Left hindlimb (tissue), 1 donor: ENCODE results near the gene IL5RA.
A peak's percentile ranks its signal among the peaks of the same experiment; 100 is the strongest.

Experiments
- DNase-seq: peaks from one replicate; pipeline ENCODE4 v3.0.0-alpha.2; 2018

The IL5RA gene, protein sequence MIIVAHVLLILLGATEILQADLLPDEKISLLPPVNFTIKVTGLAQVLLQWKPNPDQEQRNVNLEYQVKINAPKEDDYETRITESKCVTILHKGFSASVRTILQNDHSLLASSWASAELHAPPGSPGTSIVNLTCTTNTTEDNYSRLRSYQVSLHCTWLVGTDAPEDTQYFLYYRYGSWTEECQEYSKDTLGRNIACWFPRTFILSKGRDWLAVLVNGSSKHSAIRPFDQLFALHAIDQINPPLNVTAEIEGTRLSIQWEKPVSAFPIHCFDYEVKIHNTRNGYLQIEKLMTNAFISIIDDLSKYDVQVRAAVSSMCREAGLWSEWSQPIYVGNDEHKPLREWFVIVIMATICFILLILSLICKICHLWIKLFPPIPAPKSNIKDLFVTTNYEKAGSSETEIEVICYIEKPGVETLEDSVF

DNA sequence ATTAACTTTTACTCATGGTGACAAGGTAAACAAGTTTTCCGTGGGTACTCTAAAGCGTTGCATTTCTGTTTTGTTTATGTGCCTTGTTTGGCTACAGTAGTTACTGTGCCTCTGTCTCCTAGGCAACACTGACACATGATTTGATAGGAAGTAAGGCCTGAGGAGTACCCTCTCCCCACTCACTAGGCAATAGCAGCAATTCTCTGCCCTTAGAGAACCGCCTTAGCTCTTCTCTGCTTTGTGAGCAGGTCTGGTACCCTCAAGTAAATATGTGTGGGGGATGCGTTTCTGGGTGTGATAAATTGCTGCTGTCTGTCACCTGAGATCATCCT is at the start of gene IL5RA:
TSS of gene IL5RA (minus strand) at position 76 of the 332 bp plus-strand sequence. CDS start 5,390 bp downstream, outside the sequence.
- no peak for DNase-seq

DNA sequence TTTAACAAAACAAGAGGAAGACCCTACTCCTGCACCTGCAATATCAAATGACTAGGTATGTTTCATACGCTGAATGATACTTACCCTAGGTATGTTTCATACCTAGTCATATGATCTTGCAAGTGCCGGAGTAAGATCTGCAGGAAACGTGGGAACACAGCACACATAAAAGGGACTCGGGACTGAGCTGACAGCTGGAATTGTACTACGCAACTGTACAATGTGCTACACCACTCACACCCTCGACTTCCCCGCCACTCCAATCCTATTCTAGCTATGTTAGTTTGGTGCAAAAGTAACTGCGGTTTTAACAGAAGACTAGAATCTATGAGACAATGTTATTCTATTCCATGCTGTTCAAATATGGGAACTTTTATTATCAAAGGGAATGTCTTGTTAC is 47.3 kb upstream of the IL5RA start:
- DNase-seq = no peak

DNA sequence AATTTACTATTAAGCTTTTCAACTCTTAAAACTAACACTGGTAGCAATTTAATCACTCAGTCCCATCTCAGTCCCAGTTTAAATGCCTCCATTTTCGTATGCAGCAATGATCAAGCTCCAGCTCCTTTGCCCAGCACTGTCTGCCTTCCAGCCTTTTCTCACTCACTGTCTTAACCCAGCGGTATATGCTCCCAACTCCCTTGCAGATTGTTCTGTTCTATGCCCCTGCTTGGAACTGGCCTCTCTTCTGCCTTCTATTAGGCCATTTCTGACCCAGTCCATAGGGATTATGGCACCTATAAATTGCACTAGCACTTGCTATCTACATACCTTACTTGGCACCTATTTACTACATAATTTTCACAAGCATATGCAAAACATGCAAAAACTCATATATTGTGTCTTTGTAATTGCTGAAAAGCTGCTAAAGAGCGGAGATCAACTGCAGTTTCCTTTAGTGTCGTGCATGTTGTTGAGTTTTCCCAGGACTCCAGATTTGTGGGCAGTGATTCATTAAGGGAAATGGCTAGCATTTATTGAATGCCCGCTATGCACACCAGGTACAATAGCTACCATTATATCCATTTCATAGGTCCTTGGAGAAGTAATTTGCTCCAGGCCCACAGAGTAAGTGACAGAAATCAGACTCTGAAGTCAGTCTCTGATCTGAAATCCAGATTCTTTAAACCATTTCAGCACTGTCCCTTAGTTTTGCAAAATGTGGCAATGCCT is 44.9 kb upstream of the IL5RA start:
- no peak for DNase-seq

DNA sequence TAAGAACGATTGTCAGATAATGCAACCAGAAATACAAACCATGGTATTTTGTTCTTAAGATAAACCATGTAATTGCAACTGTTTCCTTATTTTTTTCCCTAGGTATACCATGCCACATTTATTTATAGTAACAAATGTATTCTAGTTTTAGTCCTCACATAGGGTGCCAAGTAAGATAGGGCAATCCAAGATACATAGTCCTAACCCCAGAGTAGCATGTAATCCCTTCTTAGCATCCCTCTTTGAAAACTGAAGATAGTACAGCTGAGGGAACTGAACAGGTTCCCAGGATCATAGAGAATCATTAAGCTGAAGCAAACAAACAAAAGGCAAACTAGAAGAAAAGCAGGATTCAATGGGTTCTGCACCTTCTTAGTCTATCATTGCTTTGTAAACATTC is 41.3 kb upstream of the IL5RA start:
- no peak for DNase-seq

DNA sequence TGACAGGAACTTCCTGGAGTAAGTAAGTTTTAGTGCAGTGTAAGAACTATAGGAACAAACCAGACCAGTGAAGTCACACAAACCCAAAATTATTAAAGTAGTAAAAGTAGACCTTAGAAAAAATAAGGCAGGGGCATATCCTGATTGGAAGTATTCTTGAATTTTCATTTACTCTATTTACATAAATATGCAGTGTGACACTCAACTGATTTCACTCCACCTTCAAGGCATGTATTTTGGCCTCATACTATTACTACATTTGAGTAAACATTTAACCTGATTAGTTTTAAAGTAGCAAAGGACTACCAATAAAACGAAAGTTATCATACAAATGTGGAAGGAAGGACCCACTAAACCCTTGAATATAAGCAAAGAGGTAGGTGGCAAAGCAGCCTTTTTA is 39.4 kb upstream of the IL5RA start:
- DNase-seq = no peak

DNA sequence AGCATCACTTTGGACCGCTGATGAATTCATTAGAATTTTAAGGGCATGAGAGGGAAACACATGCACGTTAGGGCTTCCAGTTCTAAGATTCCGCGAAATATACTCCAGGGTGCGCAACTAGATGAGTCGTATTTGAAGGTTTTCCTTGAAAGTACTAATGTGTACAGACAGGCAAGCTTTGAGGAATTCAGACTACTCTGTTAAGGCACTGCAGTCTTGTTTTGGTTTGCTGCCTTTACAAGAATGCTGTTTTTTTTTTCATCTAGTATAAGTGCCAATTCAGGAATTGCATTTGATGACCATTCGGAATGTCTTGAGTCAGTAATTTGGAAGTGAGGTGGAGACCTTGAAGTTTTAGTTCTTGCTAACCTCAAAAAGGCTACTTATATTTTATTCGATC is 35.7 kb upstream of the IL5RA start:
- DNase-seq = no peak

DNA sequence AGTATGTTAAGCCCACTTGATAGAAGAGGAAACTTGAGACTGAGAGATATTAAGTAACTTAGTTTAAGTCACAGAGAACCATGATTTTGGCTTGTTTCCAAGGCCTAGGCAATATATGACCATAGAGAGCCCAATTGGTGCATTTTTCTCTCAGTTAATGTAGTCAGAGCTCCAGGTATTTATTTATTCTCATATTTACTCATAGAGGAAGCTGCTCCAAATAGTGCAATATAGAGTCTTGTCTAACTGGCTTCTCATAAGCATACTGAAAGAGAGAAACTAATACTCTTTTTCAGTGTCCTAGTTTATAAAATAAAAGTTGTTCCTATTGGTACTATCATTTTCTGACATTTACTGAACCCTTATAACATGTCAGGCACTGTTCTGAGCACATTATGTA is 31.8 kb upstream of the IL5RA start:
- DNase-seq = no peak

DNA sequence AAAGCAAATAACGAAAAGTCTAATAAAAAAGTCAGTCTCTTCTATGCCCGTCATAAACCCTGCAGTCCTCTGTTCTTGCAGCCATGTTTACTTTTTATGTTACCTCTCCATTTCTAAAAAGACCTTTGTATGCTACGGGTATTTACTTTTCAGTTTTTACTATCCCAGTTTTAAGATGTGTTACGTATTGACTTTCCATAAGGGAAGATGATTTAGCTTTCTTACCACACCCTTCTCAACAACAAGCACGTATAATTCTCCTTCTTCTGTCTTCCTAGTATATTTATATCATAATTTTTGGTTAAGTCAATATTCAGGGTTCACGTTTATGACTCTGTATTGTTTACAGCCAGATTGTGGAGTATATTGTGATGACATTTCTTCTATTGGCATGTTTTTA is 27.4 kb upstream of the IL5RA start:
- DNase-seq = no peak

DNA sequence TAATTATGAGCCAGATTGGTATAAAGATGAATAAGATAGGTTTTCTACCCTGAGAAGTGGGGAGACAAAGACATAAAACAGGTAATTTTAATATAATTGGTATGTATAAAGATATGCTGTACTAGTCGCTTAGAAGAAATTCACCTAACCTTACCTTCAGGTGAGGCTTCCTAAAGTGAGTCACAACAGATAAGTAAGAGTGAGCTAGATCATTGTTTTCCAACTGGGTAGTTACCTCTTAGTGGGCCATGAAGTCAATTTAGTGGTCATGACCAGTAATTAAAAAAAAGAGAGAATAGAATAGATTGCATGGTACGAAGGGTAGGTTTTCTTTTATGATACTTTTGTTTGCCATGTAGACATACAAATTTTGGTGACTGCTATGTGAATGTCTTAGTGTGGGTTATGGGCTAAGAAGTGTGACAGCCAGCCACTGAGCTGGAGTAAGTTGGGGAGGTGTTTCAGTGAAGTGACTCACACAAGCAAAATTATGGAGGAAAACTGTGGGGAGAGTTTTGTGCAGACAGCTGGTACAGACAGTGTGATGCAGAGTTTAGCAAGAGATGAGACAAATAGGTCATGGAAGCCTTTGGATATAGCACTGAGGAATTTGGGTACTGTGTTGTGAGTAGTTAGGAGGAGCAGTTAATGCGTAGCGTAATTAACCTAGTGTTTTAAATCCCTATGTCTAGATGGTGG is 24.7 kb upstream of the IL5RA start:
- DNase-seq = no peak

DNA sequence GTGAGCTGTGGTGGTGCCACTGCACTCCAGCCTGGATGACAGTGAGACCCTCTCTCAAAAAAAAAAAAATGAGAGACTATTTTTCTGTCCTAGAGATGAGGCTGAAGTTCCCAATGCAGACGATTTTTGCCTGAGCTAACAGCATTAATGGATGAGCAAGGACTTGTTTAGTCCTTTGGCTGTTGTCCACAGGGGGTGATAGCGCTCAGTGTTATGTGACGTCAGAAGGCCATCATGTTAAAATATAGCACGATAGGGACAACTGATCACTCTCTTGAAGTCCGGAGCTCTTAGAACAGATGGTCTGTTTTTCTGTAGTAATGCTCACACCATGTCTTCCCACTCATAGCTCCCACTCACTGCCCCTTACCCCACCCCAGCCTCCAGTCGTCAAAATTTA is 23.3 kb upstream of the IL5RA start:
- DNase-seq = no peak

DNA sequence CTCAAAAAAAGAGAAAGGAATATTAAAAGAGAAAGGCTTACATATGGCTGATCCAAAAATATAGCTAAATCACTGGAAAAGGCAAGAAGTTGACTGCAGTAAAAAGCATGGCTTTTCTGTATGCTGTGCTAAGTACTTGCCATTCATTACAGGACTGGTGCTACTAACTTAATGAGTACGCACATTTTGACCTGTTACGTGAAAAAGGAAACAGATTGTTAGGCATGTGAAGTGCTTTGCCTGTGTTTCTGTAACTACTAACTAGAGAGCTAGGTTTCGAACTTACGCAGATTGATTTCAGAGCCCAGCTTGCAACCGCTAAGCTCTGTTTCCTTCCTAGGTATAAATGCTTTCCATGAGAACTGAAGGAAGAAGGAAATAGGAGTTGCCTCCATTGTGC is 19.4 kb upstream of the IL5RA start:
- DNase-seq = no peak

DNA sequence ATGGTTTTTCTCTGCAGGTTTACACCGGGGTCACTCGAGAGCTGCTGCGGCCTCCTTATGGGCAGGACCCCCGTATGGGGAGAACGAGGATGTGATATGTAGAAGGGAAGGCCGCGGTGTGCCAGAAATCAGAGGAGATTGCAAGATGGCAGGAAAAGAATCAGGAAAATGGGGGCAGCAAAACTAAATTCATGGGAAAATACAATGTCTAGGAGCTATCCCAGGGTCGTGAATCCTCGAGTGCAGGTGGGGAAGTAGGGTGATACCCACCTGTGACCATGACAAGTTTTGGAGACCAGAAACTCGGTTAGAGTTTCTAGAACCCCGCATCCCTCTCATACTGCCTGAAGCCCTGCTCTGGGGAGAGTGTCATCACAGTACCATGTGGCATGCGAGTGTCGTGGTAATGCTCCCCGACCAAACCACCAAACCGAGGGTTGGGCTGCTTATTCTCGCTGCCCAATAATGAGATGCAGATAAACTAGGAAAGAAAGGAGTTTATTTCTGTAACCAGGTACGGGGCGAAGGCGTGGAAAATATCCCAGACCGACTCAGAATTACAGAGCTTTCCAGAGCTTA is 17.3 kb upstream of the IL5RA start:
- DNase-seq = peak; percentile 26

DNA sequence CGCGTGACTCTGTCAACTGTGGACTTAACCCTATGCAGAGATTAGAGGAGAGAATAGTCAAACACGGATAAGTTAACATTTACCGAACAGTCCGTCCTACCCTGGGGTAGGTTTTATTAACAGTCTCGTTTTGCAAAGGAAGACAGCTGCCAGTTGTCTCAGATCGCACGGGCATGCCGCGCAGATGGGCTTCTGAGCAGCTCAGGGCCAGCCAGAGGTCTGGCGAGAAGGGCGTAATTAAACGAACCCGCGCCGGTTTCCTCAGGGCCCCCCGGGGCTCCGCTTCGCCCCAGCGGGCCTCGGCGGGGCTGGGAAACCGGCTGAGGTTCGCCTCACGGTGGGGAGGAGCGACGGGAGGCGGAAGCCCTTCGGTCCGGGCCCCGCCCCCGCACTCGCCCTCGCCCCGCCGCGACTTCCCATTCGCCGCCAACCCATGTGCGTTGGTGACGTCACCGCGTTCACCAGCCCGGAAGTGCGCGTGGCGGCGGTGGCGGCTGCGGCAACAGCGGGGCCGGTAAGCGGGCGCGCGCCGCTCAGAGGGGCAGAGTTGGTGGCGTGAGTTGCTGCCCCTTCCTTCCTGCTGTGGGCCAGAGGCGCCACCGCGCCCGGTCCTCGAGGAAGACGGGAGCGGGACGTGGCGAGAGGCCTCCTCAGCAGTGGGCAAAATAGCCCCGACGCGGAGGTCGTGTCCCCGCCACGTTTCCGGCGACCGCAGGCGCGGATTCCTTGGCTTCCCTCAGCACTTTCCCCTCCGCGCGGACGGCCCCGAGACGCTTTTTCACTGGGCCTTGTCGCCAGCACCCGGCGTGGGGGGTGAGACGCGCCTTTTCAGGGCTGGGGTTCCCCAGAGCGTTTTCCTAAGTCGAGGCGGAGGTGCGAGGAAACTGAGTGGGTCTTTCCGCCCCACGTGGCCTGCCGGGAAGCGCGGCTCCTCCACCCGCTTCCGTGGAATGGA is 16.6 kb upstream of the IL5RA start, which contains the start of gene TRNT1:
TSS of gene TRNT1 (plus strand) at position 464 of the 955 bp plus-strand sequence. CDS start 2,101 bp downstream, outside the sequence.
- peak; percentile 96 for DNase-seq

DNA sequence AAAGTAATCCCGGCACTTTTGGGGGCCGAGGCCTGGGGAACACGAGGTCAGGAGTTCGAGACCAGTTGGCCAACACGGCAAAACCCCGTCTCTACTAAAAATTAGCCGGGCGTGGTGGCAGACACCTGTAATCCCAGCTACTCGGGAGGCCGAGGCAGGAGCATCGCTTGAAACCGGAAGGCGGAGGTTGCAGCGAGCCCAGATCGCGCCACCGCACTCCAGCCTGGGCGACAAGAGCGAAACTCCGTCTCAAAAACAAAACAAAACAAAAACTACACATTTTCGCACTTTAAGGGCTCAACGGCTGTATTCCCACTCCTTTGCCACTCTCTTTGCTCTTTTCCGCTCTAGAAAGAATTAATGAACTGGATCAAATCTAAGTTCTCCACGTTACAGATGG is 15.8 kb upstream of the IL5RA start:
- DNase-seq = peak; percentile 28

DNA sequence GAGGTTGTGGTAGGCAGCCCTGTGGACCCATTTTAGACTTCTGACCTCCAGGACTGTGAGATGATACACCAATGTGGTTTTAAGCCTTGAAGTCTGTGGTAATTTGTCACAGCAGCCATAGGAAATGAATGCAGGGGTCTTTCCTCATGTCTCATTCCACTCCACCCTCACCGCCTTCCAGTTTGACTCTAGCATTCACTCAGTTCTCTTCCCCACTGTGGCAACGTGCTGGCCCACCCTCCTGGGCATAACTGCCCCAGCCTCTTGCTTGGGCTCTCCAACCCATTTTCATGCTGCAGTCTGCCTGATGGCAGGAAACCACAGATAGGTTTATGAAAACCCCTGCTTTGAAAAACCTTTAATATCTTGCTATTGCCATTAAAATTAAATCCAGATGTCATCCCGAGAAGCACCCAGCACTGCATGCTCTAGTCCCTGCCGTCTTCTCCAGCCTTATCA is 9.2 kb upstream of the IL5RA start:
- no peak for DNase-seq

DNA sequence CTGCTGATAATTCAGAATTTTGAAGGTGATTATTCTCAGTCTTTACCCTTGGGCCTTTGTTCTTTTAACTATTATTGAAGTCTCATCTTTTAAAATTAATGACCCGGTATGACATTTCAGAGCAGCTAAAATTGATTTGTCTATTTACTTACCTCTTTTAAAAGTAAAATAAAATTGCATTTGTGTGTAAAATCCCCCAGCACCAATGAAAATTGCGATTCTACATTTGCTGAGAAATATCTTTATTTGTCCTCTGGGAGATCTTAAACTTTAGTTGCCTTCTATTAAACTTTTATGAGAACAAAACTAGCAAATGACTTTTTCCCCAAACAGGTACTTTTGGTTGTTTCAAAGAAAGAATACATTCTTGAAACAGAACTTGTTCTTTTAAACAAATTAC is 7.5 kb upstream of the IL5RA start:
- no peak for DNase-seq

DNA sequence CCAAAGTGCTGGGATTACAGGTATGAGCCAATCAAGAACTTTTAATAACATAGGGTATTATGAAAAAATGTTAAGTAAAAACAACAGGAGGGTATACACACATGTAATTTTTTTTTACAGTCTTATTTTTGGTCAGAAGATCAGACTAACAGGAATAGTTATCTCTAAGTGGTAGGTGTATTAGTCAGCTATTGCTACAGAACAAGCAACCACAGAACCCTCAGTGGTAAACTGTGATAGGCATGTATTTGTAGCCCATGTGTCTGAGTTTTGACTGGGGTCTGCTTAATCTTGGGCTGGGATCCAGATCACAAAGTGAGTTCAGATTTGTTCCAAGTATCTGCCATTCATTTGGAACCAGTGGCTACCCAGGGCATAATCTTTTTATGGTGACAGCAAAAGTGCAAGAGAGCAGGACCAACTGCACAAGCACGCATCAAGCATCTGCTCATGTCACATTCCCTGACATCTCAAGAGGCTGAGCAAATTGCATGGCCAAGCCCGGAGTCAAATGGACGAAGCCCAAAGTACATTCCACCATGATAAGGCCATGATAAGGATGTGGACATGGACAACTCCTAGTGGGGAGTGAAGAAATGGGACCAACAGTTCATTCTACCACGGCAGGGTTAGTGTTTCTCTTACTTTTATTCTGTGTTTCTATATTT is 3.0 kb upstream of the IL5RA start:
- DNase-seq = no peak

DNA sequence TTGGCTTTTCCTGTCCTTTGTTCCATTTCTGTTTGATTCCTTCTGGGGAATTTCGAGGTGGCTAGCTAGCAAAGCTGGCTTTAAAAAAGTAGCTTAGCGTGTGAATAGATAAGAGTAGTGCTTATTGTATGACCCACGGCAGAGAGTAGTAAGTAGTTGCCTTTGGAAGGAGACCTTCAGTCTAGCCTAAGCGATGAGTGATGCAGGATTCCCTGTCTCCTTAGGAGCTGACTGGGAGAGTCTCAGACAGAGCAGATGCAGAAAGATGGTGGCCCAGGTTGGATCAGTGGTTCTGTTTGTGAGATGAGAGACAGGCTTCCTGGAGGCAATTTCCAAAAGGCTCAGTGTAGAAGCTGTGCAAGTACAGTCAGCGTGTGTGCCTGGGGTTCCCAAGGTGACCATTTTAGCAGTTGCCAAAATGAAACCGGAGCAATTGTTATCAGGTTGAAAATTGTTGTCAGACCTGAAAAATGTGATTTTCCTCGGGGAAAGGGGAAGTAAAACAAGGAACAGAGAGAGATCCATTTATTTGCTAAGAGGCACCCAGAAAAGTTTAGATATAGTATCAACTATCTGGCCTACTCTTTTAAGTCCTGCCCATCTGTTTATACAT is 681 bp upstream of the IL5RA start:
- DNase-seq = no peak

DNA sequence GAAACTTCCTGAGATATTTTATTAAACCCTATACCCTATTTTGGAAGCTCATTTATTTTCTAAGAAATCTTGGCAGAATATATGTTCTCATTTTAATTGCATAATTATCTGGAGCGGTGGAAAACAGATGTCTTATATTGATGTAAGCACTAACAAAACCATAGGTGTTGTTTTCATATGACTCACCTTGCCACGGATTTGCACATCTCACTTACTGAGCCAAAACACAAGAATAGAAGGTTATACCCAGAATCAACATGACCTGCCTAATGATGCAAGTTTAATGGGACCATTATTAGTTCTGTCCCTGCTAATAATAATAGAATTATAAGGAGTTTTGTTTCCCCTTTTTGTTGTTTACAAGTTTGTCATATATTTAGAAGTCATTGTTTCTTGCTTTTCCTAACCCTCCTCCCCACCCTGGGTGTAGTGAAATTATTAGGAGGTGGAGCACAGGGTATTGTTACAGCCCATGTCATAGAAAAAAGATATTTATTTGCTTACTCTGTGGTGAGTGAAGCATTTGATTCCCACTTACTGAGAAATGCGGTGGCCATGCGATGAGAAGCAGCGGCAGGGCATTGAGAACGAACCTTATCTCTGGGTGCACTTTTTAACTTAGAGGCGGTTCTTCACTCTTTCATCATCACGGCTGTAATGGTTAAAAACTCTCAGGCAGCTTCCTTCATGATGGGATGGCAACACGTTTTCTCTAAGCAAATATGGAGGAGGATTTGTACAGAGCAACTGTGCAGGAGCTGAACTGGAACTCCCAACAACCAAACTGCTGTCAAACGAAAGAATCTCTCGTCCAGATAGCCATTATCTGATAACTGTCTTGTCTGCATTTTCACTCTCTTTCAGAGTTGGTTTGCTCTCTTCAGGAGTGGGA is 521 bp downstream of the IL5RA start:
- DNase-seq = no peak

DNA sequence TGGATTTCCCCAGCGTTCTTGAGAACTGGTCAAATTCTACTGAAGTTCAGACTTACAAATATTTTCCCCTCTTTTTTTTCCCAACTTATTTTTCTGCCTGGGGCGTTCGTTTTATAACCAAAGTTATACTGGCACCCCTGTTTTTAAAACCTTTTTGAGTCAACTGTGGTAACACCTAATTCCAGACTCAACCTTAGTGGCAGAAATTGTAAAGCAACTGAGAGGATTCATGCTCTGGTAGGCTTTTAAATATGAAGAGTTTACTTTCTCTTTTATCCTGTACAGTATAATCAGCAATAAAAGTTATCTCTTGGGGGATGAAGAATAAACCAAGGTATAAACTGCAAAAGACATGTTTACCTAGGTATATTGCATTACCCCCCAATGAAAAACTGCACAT is 2.3 kb downstream of the IL5RA start:
- no peak for DNase-seq
